Stimulated activated naive CD4-positive, alpha-beta T cell treated with Interleukin-2 at 50 U/mL for 16 hours (primary cell): ENCODE measurements around the gene METTL5.
"Not testable (repeated sequence)": the region's sequence is repeated elsewhere in the genome, so short reads cannot be mapped to it uniquely, and the experiment has no call there.

Experiments
- DNase-seq: peaks from one replicate; lab custom pipeline; 2025; lab: John Stamatoyannopoulos, UW

The METTL5 gene

GRCh38 chr2:169824373-169825333 lies at the start of gene METTL5:
TSS of gene METTL5 (minus strand) at chr2:169824905. CDS start at chr2:169824597, 308 bp downstream.
- peak; percentile 73 for DNase-seq

GRCh38 chr2:169871994-169872393 lies 47.3 kb upstream of the METTL5 start:
- DNase-seq, result no peak

GRCh38 chr2:169871369-169871768 lies 46.7 kb upstream of the METTL5 start:
- DNase-seq, result not testable (repeated sequence)

GRCh38 chr2:169868951-169869350 lies 44.2 kb upstream of the METTL5 start:
- no peak for DNase-seq

- no peak for DNase-seq
Observed at GRCh38 chr2:169867579-169867978, 42.9 kb upstream of the METTL5 start.

- DNase-seq, result not testable (repeated sequence)
Observed at GRCh38 chr2:169866230-169866629, 41.5 kb upstream of the METTL5 start.

GRCh38 chr2:169865492-169865891 lies 40.8 kb upstream of the METTL5 start:
- no peak for DNase-seq

- no peak for DNase-seq
Observed at GRCh38 chr2:169862816-169863215, 38.1 kb upstream of the METTL5 start.

GRCh38 chr2:169860149-169860548 lies 35.4 kb upstream of the METTL5 start:
- DNase-seq, result no peak

- no peak for DNase-seq
Observed at GRCh38 chr2:169859423-169859822, 34.7 kb upstream of the METTL5 start.

- DNase-seq, result not testable (repeated sequence)
Observed at GRCh38 chr2:169855281-169856258, 30.9 kb upstream of the METTL5 start.

GRCh38 chr2:169853041-169853668 lies 28.4 kb upstream of the METTL5 start:
- no peak for DNase-seq

- DNase-seq, result no peak
Observed at GRCh38 chr2:169849710-169850109, 25.0 kb upstream of the METTL5 start.

- DNase-seq, result not testable (repeated sequence)
Observed at GRCh38 chr2:169848959-169849693, 24.4 kb upstream of the METTL5 start.

GRCh38 chr2:169845016-169845415 lies 20.3 kb upstream of the METTL5 start:
- no peak for DNase-seq

- not testable (repeated sequence) for DNase-seq
Observed at GRCh38 chr2:169841625-169842024, 16.9 kb upstream of the METTL5 start.

GRCh38 chr2:169840747-169841142 lies 16.0 kb upstream of the METTL5 start:
- DNase-seq, result no peak

GRCh38 chr2:169839954-169840746 lies 15.4 kb upstream of the METTL5 start:
- no peak for DNase-seq

- no peak for DNase-seq
Observed at GRCh38 chr2:169838743-169839489, 14.2 kb upstream of the METTL5 start.

- no peak for DNase-seq
Observed at GRCh38 chr2:169834401-169834800, 9.7 kb upstream of the METTL5 start.
